ENCODE measurements around the gene RNF157.

DNA sequence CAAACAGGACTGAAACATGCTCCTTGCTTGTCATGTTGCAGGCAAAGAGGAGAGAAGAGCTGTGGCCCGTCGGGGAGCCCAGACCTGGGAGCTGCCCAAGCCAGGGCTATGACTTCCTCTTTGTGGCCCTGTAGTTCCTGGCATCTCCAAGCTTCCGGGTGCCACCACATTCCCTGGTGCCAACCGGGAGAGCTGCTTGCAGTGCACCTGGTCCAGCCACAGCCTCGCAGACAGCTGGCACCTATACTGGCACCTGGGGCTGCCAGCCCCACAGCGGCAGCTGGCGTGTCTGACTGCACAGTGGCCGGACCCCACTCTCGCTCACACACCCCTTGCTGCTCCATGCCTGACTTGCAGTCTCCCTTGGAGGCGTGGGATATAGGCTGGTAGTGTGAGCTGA, 62.2 kb downstream of the RNF157 start:
- TF ChIP-seq POLR2A (IDR thresholded peaks at IDR 0.05) = no peak
- TF ChIP-seq POLR2AphosphoS5 (IDR thresholded peaks at IDR 0.05) = no peak
- TF ChIP-seq, protein P1, sequence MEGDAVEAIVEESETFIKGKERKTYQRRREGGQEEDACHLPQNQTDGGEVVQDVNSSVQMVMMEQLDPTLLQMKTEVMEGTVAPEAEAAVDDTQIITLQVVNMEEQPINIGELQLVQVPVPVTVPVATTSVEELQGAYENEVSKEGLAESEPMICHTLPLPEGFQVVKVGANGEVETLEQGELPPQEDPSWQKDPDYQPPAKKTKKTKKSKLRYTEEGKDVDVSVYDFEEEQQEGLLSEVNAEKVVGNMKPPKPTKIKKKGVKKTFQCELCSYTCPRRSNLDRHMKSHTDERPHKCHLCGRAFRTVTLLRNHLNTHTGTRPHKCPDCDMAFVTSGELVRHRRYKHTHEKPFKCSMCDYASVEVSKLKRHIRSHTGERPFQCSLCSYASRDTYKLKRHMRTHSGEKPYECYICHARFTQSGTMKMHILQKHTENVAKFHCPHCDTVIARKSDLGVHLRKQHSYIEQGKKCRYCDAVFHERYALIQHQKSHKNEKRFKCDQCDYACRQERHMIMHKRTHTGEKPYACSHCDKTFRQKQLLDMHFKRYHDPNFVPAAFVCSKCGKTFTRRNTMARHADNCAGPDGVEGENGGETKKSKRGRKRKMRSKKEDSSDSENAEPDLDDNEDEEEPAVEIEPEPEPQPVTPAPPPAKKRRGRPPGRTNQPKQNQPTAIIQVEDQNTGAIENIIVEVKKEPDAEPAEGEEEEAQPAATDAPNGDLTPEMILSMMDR (IDR thresholded peaks at IDR 0.05) = no peak
